ENCODE data around the gene DIS3L2.
"Not testable (repeated sequence)": the region's sequence is repeated elsewhere in the genome, so short reads cannot be mapped to it uniquely, and the experiment has no call there.

Gene DIS3L2

GRCh38 chr2:232310696-232311095, 349.2 kb downstream of the DIS3L2 start:
- DNase-seq = no peak

GRCh38 chr2:232313645-232314044, 352.1 kb downstream of the DIS3L2 start:
- DNase-seq = not testable (repeated sequence)

GRCh38 chr2:232315049-232315922, 353.8 kb downstream of the DIS3L2 start:
- peak; percentile 56 for DNase-seq

GRCh38 chr2:232315923-232316299, 354.4 kb downstream of the DIS3L2 start:
- no peak for DNase-seq

- no peak for DNase-seq
Observed at GRCh38 chr2:232316461-232317330, 355.2 kb downstream of the DIS3L2 start.

- DNase-seq = no peak
Observed at GRCh38 chr2:232318169-232318855, 356.8 kb downstream of the DIS3L2 start.

GRCh38 chr2:232319067-232319802, 357.7 kb downstream of the DIS3L2 start:
- no peak for DNase-seq

GRCh38 chr2:232319803-232320442, 358.4 kb downstream of the DIS3L2 start:
- no peak for DNase-seq

GRCh38 chr2:232320443-232320803, 358.9 kb downstream of the DIS3L2 start:
- no peak for DNase-seq

- no peak for DNase-seq
Observed at GRCh38 chr2:232321156-232321816, 359.8 kb downstream of the DIS3L2 start.

- no peak for DNase-seq
Observed at GRCh38 chr2:232321817-232322559, 360.5 kb downstream of the DIS3L2 start.

- no peak for DNase-seq
Observed at GRCh38 chr2:232322560-232323327, 361.2 kb downstream of the DIS3L2 start.

- no peak for DNase-seq
Observed at GRCh38 chr2:232323328-232323650, 361.8 kb downstream of the DIS3L2 start.

GRCh38 chr2:232323967-232324366, 362.5 kb downstream of the DIS3L2 start:
- DNase-seq = not testable (repeated sequence)

GRCh38 chr2:232324778-232325177, 363.3 kb downstream of the DIS3L2 start:
- no peak for DNase-seq

GRCh38 chr2:232325324-232326273, 364.1 kb downstream of the DIS3L2 start:
- no peak for DNase-seq

- DNase-seq = not testable (repeated sequence)
Observed at GRCh38 chr2:232326274-232327104, 365.0 kb downstream of the DIS3L2 start.
